Ovary (tissue), 9 donors: Measurements from ENCODE around the gene FAM171A1. TPM values are rescaled to one million over a fixed set of nuclear protein-coding genes. Genes with fewer than 3 reads are reported as not detected.

Experiments used
- DNase-seq, 5 donors: peaks; one replicate each; pipeline ENCODE4 v3.0.0-alpha.2; 2019 to 2020
- H3K27ac ChIP-seq, 2 donors: fragments of 200-600 bp; one replicate each; pipeline versions ENCODE4 v1.5.1 to v1.8.0; 2019 to 2022
- H3K27me3 ChIP-seq: fragments of 200-600 bp; one replicate; pipeline ENCODE4 v1.8.0; 2022
- H3K36me3 ChIP-seq: fragments of 200-600 bp; sonication (generic); one replicate; pipeline ENCODE4 v1.5.1; 2019
- H3K4me1 ChIP-seq: one replicate; pipeline ENCODE4 v1.8.1; 2013; ENCODE audit warnings: mild to moderate bottlenecking, moderate library complexity; ENCODE audit not compliant: insufficient read depth
- H3K4me3 ChIP-seq: fragments of 200-600 bp; sonication (generic); one replicate; pipeline ENCODE4 v1.5.1; 2017
- H3K9me3 ChIP-seq, 2 donors: fragments of 200-600 bp in 1 of 2; sonication (generic) in 1 of 2; one replicate each; pipeline versions ENCODE4 v1.5.1 to v1.8.1; 2013 to 2019; ENCODE audit warnings: mild to moderate bottlenecking in 1 of 2, moderate library complexity in 1 of 2
- CTCF ChIP-seq, 3 donors: fragments of 450-650 bp in 2 of 3; fragments of 200-600 bp in 1 of 3; IDR thresholded peaks; one replicate each; pipeline versions ENCODE4 v1.5.1 to v1.8.0; 2016 to 2022; ENCODE audit warnings: antibody characterized with exemption in 3 of 3, mild to moderate bottlenecking in 1 of 3
- EP300 ChIP-seq: sonication (generic); formaldehyde crosslinking; IDR thresholded peaks from one replicate; pipeline ENCODE4 v1.6.1; 2017; ENCODE audit warnings: antibody characterized with exemption
- POLR2A ChIP-seq: fragments of 450-650 bp; IDR thresholded peaks from one replicate; pipeline ENCODE4 v1.6.1; 2017; ENCODE audit warnings: antibody characterized with exemption, mild to moderate bottlenecking, moderate library complexity
- WGBS, 3 donors: extraction: QIAGEN DNeasy Blood & Tissue Kit in 1 of 3; methylation state at CpG; one replicate each; pipeline versions ENCODE4 v1.1.5 to v1.1.7; 2013 to 2017; 5-methylcytosine and 5-hydroxymethylcytosine counted together
- intact Hi-C, 4 donors: fragments of 100-400 bp; cut with DNase I; formaldehyde crosslinking; loops; one replicate each; pipeline versions ENCODE4 v1.11.0 to v1.15.1; 2022 to 2023
- polyA plus RNA-seq, 2 donors: library from polyadenylated mRNA; stranded (reverse); fragments of 200-250 nt in 1 of 2; fragments of 350-450 nt in 1 of 2; fragmentation: Illumina TruSeq in 1 of 2; extraction: RNeasy Lipid Tissue Mini Kit (QIAGEN cat#74804) in 1 of 2; gene quantifications; one replicate each; pipeline ENCODE4 v1.2.3, GENCODE V29; 2013 to 2014
- total RNA-seq, 7 donors: library from RNA; depleted of rRNA in 2 of 7; stranded (reverse); fragments of >200 nt in 2 of 7; fragmentation: NEBNext Ultra II Directional in 3 of 7; extraction: Animal tissue kit (Norgen Biotek cat#: 25700) in 3 of 7; gene quantifications; one replicate each; pipeline versions ENCODE4 v1.1.0 to v1.2.4, GENCODE V29; 2016 to 2023
- donor health status: DM: no; HTN: no; CAD: no; lungs with moderate emphysema.
- donor health status: DM: no; HTN: no; CAD: no.
- donor health status: Bipolar disorder and iron deficiency.
- donor health status: DM: yes; HTN: yes; CAD: no.
- donor health status: DM: no; HTN: no; CAD: no.
- donor health status: DM: yes; HTN: yes; CAD: no.

The FAM171A1 gene
- total and polyA plus RNA-seq, 9 donors, result 9.1 to 29.1 (median 23.7) TPM

GRCh38 chr10:15183689-15184481 lies 187.2 kb downstream of the FAM171A1 start:
- H3K4me3 ChIP-seq, result no peak overlapping the region
- TF ChIP-seq CTCF (IDR thresholded peaks at IDR 0.05), result no peak
- TF ChIP-seq EP300, result no peak
- TF ChIP-seq POLR2A, result no peak
- H3K9me3 ChIP-seq, result no peaks in the 10 kb centered on the region
- DNase-seq, result no peak
- no peaks in the 10 kb centered on the region for H3K4me1 ChIP-seq
- intact Hi-C loops, result no loop called here
- WGBS, 3 donors, result 78 to 84% (median 81%) methylated on average over 11 of the region's 11 CpGs
- no peaks in the 10 kb centered on the region for H3K27me3 ChIP-seq
- no peaks in the 10 kb centered on the region for H3K36me3 ChIP-seq
- H3K27ac ChIP-seq, result no peak overlapping the region

GRCh38 chr10:15182540-15183207 lies 188.4 kb downstream of the FAM171A1 start:
- no peak overlapping the region for H3K4me3 ChIP-seq
- intact Hi-C loops, result no loop called here
- DNase-seq, result no peak
- no peaks in the 10 kb centered on the region for H3K9me3 ChIP-seq
- H3K27me3 ChIP-seq, result no peaks in the 10 kb centered on the region
- no peaks in the 10 kb centered on the region for H3K4me1 ChIP-seq
- WGBS, 3 donors, result 8 to 15% (median 8%) methylated on average over 8 of the region's 8 CpGs
- no peak overlapping the region for H3K27ac ChIP-seq
- no peak for TF ChIP-seq POLR2A
- no peak for TF ChIP-seq EP300
- H3K36me3 ChIP-seq, result no peaks in the 10 kb centered on the region

- Histone ChIP-seq H3K27ac (no peak overlapping the region), H3K4me1 (no peaks in the 10 kb centered on the region), H3K27me3 (no peaks in the 10 kb centered on the region), H3K9me3 (no peaks in the 10 kb centered on the region), H3K36me3 (no peaks in the 10 kb centered on the region), H3K4me3 (no peak overlapping the region)
- intact Hi-C loops, result no loop called here
- 86 to 90% (median 90%) methylated on average over 2 of the region's 2 CpGs for WGBS, 3 donors
- DNase-seq, result no peak
- TF ChIP-seq POLR2A, result no peak
- no peak for TF ChIP-seq EP300
- TF ChIP-seq CTCF (IDR thresholded peaks at IDR 0.05), result no peak
Observed at GRCh38 chr10:15181576-15182156, 189.4 kb downstream of the FAM171A1 start.

GRCh38 chr10:15180736-15181135 lies 190.4 kb downstream of the FAM171A1 start:
- WGBS, 3 donors, result 81 to 88% (median 83%) methylated on average over 5 of the region's 5 CpGs
- H3K9me3 ChIP-seq, result no peaks in the 10 kb centered on the region
- TF ChIP-seq EP300 (no peak), POLR2A (no peak), CTCF (IDR thresholded peaks at IDR 0.05) (no peak)
- H3K4me1 ChIP-seq, result no peaks in the 10 kb centered on the region
- no peaks in the 10 kb centered on the region for H3K36me3 ChIP-seq
- no peak for DNase-seq
- intact Hi-C loops, result no loop called here
- no peak overlapping the region for H3K4me3 ChIP-seq
- no peaks in the 10 kb centered on the region for H3K27me3 ChIP-seq
- H3K27ac ChIP-seq, result no peak overlapping the region

- 86 to 91% (median 88%) methylated on average over 3 of the region's 3 CpGs for WGBS, 3 donors
- TF ChIP-seq CTCF (IDR thresholded peaks at IDR 0.05) (no peak), EP300 (no peak), POLR2A (no peak)
- intact Hi-C loops, result no loop called here
- Histone ChIP-seq H3K9me3 (no peaks in the 10 kb centered on the region), H3K4me1 (no peaks in the 10 kb centered on the region), H3K27ac (no peak overlapping the region), H3K27me3 (no peaks in the 10 kb centered on the region), H3K4me3 (no peak overlapping the region), H3K36me3 (no peaks in the 10 kb centered on the region)
- DNase-seq, result no peak
Observed at GRCh38 chr10:15176269-15176668, 194.8 kb downstream of the FAM171A1 start.
